HEK293T (cell line): ENCODE results near the gene IFT88.
"Not testable (repeated sequence)": the region's sequence is repeated elsewhere in the genome, so short reads cannot be mapped to it uniquely, and the experiment has no call there.

Experiments
- CTCF ChIA-PET: fragments of 350-600 bp; formaldehyde crosslinking; extraction: SDS; loops from one replicate; lab custom pipeline; 2021; ENCODE audit warnings: antibody characterized with exemption, inconsistent platforms; lab: Yijun Ruan, JAX
- POLR2A ChIA-PET: fragments of 350-600 bp; formaldehyde crosslinking; extraction: SDS; loops from one replicate; lab custom pipeline; 2020; ENCODE audit warnings: antibody characterized with exemption, inconsistent platforms; lab: Yijun Ruan, JAX
- DNase-seq: peaks from one replicate; pipeline ENCODE4 v3.0.0; 2012; ENCODE audit warnings: mixed read lengths; ENCODE audit errors: extremely low spot score
- ARNT ChIP-seq: fragments of 450-650 bp; IDR thresholded peaks from 2 replicates; pipeline ENCODE4 v1.6.1; 2017; ENCODE audit warnings: mild to moderate bottlenecking
- BHLHE40 ChIP-seq: fragments of 450-650 bp; IDR thresholded peaks from 2 replicates; pipeline ENCODE4 v1.6.1; 2016; ENCODE audit warnings: mild to moderate bottlenecking, moderate library complexity, borderline replicate concordance
- CTBP1 ChIP-seq: fragments of 450-650 bp; IDR thresholded peaks from 2 replicates; pipeline ENCODE4 v1.6.1; 2016; ENCODE audit warnings: borderline replicate concordance
- ELF4 ChIP-seq: fragments of 450-650 bp; IDR thresholded peaks from 2 replicates; pipeline ENCODE4 v1.6.1; 2017; ENCODE audit warnings: antibody characterized with exemption
- FOXA1 ChIP-seq: fragments of 450-650 bp; IDR thresholded peaks from 2 replicates; pipeline ENCODE4 v1.6.1; 2016; ENCODE audit warnings: mild to moderate bottlenecking
- FOXK2 ChIP-seq: fragments of 450-650 bp; IDR thresholded peaks from 2 replicates; pipeline ENCODE4 v1.6.1; 2016; ENCODE audit warnings: mild to moderate bottlenecking
- FOXM1 ChIP-seq: fragments of 450-650 bp; IDR thresholded peaks from 2 replicates; pipeline ENCODE4 v1.6.1; 2017; ENCODE audit warnings: mild to moderate bottlenecking, borderline replicate concordance
- HDGF ChIP-seq: fragments of 450-650 bp; IDR thresholded peaks from 2 replicates; pipeline ENCODE4 v1.6.1; 2017; ENCODE audit warnings: antibody characterized with exemption, borderline replicate concordance
- L3MBTL2 ChIP-seq: fragments of 450-650 bp; conservative IDR thresholded peaks from 2 replicates; pipeline ENCODE4 v1.6.1; 2016; ENCODE audit warnings: mild to moderate bottlenecking
- LEF1 ChIP-seq: fragments of 450-650 bp; IDR thresholded peaks from 2 replicates; pipeline ENCODE4 v1.6.1; 2017; ENCODE audit warnings: mild to moderate bottlenecking, borderline replicate concordance
- NFRKB ChIP-seq: fragments of 450-650 bp; IDR thresholded peaks from 2 replicates; pipeline ENCODE4 v1.6.1; 2016; ENCODE audit warnings: mild to moderate bottlenecking, moderate library complexity
- PKNOX1 ChIP-seq: fragments of 450-650 bp; IDR thresholded peaks from 2 replicates; pipeline ENCODE4 v1.6.1; 2016
- SP1 ChIP-seq: fragments of 450-650 bp; IDR thresholded peaks from 2 replicates; pipeline ENCODE4 v1.6.1; 2017
- SUZ12 ChIP-seq: fragments of 450-650 bp; IDR thresholded peaks from 2 replicates; pipeline ENCODE4 v1.6.1; 2016; ENCODE audit warnings: mild to moderate bottlenecking
- TARDBP ChIP-seq: fragments of 450-650 bp; IDR thresholded peaks from 2 replicates; pipeline ENCODE4 v1.6.1; 2016
- ZNF384 ChIP-seq: fragments of 450-650 bp; IDR thresholded peaks from 2 replicates; pipeline ENCODE4 v1.6.1; 2016

The IFT88 gene

GRCh38 chr13:20671789-20672188, 104.8 kb downstream of the IFT88 start:
- ChIA-PET CTCF (no interaction called here), POLR2A (no interaction called here)
- TF ChIP-seq HDGF = no peak
- TF ChIP-seq NFRKB = no peak
- TF ChIP-seq SUZ12 = no peak
- no peak for TF ChIP-seq LEF1
- TF ChIP-seq PKNOX1 = no peak
- no peak for TF ChIP-seq FOXK2
- no peak for TF ChIP-seq TARDBP
- TF ChIP-seq ZNF384 = no peak
- no peak for TF ChIP-seq ARNT
- TF ChIP-seq FOXM1 = no peak
- no peak for TF ChIP-seq CTBP1
- TF ChIP-seq SP1 = no peak
- TF ChIP-seq L3MBTL2 = no peak
- no peak for DNase-seq

DNA sequence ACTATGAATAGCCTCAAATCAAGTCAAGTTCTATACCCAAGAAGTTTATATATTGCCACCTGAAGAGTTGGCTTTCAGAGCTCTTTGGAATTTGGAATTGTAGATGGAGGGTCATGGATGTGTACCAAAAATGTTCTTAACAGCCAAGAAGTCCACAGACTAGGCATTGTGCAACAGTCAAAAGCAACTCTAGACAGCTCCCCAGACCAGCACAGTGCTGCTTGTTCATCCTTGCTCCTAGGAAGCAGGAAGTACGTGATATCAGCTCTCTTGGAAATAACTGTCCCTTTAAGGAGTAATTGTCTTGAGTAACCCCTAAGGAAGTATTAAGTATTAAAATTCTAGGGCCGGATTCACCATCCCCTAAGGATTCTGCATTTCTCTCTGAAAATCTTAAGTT, 105.8 kb downstream of the IFT88 start:
- ChIA-PET CTCF (no interaction called here), POLR2A (no interaction called here)
- TF ChIP-seq ELF4 (no peak), FOXA1 (no peak), BHLHE40 (no peak), TARDBP (no peak), ZNF384 (no peak), SP1 (no peak), SUZ12 (no peak), L3MBTL2 (no peak), ARNT (no peak), NFRKB (no peak), PKNOX1 (no peak), HDGF (no peak)
- no peak for DNase-seq

GRCh38 chr13:20673715-20674114, 106.8 kb downstream of the IFT88 start:
- no peak for TF ChIP-seq FOXM1
- TF ChIP-seq ZNF384 = no peak
- TF ChIP-seq ELF4 = no peak
- no peak for DNase-seq
- POLR2A ChIA-PET = no interaction called here
- CTCF ChIA-PET = no interaction called here

DNA sequence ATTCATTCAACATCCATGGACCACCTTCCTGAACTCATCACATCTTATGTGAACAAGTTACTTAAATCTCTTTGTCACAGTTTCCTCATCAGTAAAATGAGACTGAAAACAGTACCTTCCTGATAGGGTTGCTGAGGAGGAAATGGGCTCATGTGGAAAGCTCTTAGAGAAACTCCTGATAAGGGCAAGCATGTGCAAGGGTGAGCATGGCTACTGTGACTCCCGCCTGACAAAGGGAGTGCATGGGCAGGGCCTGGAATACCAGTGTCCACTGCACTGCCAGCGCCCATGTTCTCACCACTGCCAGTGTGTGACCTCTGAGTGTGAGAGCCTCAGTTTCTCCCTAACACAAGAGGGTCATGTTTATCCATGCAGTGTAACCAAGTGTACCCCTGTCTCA, 109.3 kb downstream of the IFT88 start:
- CTCF ChIA-PET = no interaction called here
- no peak for DNase-seq
- TF ChIP-seq FOXA1 = no peak
- TF ChIP-seq SUZ12 = no peak
- TF ChIP-seq ZNF384 = no peak
- no peak for TF ChIP-seq L3MBTL2
- no peak for TF ChIP-seq ELF4
- no peak for TF ChIP-seq LEF1
- no peak for TF ChIP-seq BHLHE40
- no peak for TF ChIP-seq SP1
- no peak for TF ChIP-seq ARNT
- TF ChIP-seq PKNOX1 = no peak
- no peak for TF ChIP-seq FOXK2
- POLR2A ChIA-PET = no interaction called here

GRCh38 chr13:20678606-20679005, 111.6 kb downstream of the IFT88 start:
- CTCF ChIA-PET = interaction anchor here (0.6 kb wide), 1 partner anchor 11 kb away, joined by 3 read pairs; no protein-coding TSS in a partner anchor
- POLR2A ChIA-PET, DNase-seq: not testable (repeated sequence)

- POLR2A ChIA-PET = interaction anchor here (0.9 kb wide), 1 partner anchor 24 kb away, joined by 3 read pairs; no protein-coding TSS in a partner anchor
Observed at GRCh38 chr13:20679879-20680278, 112.9 kb downstream of the IFT88 start.

More at GRCh38 chr13:20679879-20680278, 112.9 kb downstream of the IFT88 start:
- DNase-seq = no peak
- CTCF ChIA-PET = no interaction called here
- TF ChIP-seq FOXK2 (no peak), PKNOX1 (no peak), BHLHE40 (no peak)
